GM12878 (cell line): ENCODE data around the gene SIDT2. TPM values are rescaled to one million over a fixed set of nuclear protein-coding genes. Genes with fewer than 3 reads are reported as not detected.

Experiments used
- CHD2 ChIP-seq: IDR thresholded peaks from 2 replicates; pipeline ENCODE4 v1.6.1; 2011; ENCODE audit warnings: low read depth, low read length, improper control_type of control experiment, borderline replicate concordance
- CREM ChIP-seq: IDR thresholded peaks from 2 replicates; pipeline ENCODE4 v1.6.1; 2014; ENCODE audit warnings: antibody characterized with exemption, low read depth
- EZH2 ChIP-seq: IDR thresholded peaks from 2 replicates; pipeline ENCODE4 v1.6.1; 2012; ENCODE audit warnings: low read depth, mild to moderate bottlenecking, control low read depth, inconsistent platforms, low read length, borderline replicate concordance; ENCODE audit not compliant: control insufficient read depth
- GABPA ChIP-seq: IDR thresholded peaks from 2 replicates; pipeline ENCODE4 v1.6.1; 2014; ENCODE audit warnings: antibody characterized with exemption, low read depth, mild to moderate bottlenecking, inconsistent platforms
- KLF5 ChIP-seq: fragments of 450-650 bp; IDR thresholded peaks from 2 replicates; pipeline ENCODE4 v1.6.1; 2014; ENCODE audit warnings: mild to moderate bottlenecking; ENCODE audit not compliant: partially characterized antibody
- MYC ChIP-seq: IDR thresholded peaks from 2 replicates; pipeline ENCODE4 v1.6.1; 2011; ENCODE audit warnings: mild to moderate bottlenecking, low read length, moderate library complexity, inconsistent platforms; ENCODE audit not compliant: insufficient read depth, insufficient replicate concordance, insufficient read length, severe bottlenecking
- PAX5 ChIP-seq: IDR thresholded peaks from 2 replicates; pipeline ENCODE4 v1.6.1; 2011; ENCODE audit warnings: low read depth, low read length, borderline replicate concordance
- RAD21 ChIP-seq: IDR thresholded peaks from 2 replicates; pipeline ENCODE4 v1.6.1; 2011; ENCODE audit warnings: mild to moderate bottlenecking, low read depth, low read length, moderate library complexity; ENCODE audit not compliant: insufficient read depth
- RCOR1 ChIP-seq: conservative IDR thresholded peaks from 2 replicates; pipeline ENCODE4 v1.6.1; 2012; ENCODE audit warnings: low read depth, low read length, improper control_type of control experiment
- REST ChIP-seq: IDR thresholded peaks from 2 replicates; pipeline ENCODE4 v1.6.1; 2012; ENCODE audit warnings: mild to moderate bottlenecking, low read depth, low read length
- WRNIP1 ChIP-seq: IDR thresholded peaks from 2 replicates; pipeline ENCODE4 v1.6.1; 2011; ENCODE audit warnings: low read depth, low read length, improper control_type of control experiment, borderline replicate concordance
- polyA plus RNA-seq, 11 experiments: library from polyadenylated mRNA; depleted of rRNA in 4 of 11; unstranded in 6 of 11; stranded (reverse) in 5 of 11; fragments of >200 nt; fragmentation: Nextera tagmentation in 4 of 11; fragmentation: Illumina TruSeq in 1 of 11; extraction: Ambion mirVana in 4 of 11; extraction: Trizol in 1 of 11; gene quantifications; 1 replicate in 1 of 11; 2 replicates in 10 of 11; pipeline versions ENCODE4 v1.2.1 to v1.2.3, GENCODE V29; 2011 to 2016; ENCODE audit warnings: inconsistent platforms in 2 of 11, missing spikeins in 2 of 11, low read depth in 1 of 11
- total RNA-seq, 4 experiments: library from RNA; depleted of rRNA in 3 of 4; stranded (reverse); fragments of >200 nt in 3 of 4; fragmentation: Illumina TruSeq in 1 of 4; extraction: Trizol in 1 of 4; gene quantifications; 2 replicates each; pipeline versions ENCODE4 v1.2.1 to v1.2.3, GENCODE V29; 2013 to 2021
- TF ChIP-seq, protein P1 (sequence below): fragments of 450-650 bp; IDR thresholded peaks from 2 replicates; pipeline ENCODE4 v1.6.1; 2017; ENCODE audit warnings: mild to moderate bottlenecking
- TF ChIP-seq, protein P2 (sequence below): fragments of 450-650 bp; IDR thresholded peaks from 2 replicates; pipeline ENCODE4 v1.6.1; 2016; ENCODE audit warnings: mild to moderate bottlenecking
- TF ChIP-seq, protein P3 (sequence below): fragments of 450-650 bp; IDR thresholded peaks from 2 replicates; pipeline ENCODE4 v1.6.1; 2017; ENCODE audit warnings: antibody characterized with exemption, mild to moderate bottlenecking, moderate library complexity

The SIDT2 gene
- total and polyA plus RNA-seq, 10 of the 15 experiments (the other 5 are each of a cell fraction or from before 2014, with no cell fraction given): 4.9 to 23.9 (median 10.3) TPM

DNA sequence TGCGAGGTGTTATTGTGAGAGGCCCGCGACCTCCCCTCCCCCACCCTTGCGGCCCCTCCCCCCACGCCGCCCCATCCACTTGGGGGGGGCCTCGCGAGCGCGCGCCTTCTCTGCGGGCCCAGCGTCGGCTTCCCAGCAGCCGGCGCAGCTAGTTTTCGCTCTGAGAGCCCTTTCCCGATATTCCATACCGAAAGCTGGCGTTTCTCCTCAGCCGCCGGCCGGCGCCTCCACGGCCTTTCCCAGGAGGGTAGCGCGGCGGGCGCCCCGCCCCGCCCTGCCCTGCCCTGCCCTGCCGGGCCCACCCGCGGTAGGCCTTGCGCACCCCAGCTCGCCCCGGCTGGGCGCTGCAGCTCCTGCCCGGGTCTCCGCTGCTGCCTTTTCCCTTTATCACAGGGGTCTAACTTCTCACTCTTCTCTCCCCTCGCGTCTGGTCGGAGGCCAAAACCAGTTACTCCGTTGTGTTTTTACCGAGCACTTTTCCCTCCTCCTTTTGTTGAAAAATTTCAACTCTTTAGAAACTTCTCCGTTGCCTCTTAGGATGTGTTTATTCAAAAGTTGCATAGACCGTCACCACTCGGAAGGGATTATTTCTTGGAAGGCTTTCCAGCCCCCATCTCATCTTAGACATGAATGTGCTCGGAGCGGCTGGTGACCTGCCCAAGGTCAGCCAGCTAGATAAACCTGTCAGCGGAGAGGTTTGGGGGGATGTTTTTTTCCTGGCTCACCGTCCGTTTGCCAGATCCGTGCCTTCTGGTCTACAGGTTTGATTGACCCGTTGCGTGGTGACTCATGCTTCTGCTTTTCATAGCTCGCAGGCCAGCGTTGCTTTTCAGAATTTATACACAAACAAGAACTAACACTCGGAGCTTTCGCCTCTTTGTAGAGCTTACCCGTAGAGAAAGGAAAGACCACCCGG, 33.8 kb upstream of the SIDT2 start (continued):
- TF ChIP-seq, protein P1, sequence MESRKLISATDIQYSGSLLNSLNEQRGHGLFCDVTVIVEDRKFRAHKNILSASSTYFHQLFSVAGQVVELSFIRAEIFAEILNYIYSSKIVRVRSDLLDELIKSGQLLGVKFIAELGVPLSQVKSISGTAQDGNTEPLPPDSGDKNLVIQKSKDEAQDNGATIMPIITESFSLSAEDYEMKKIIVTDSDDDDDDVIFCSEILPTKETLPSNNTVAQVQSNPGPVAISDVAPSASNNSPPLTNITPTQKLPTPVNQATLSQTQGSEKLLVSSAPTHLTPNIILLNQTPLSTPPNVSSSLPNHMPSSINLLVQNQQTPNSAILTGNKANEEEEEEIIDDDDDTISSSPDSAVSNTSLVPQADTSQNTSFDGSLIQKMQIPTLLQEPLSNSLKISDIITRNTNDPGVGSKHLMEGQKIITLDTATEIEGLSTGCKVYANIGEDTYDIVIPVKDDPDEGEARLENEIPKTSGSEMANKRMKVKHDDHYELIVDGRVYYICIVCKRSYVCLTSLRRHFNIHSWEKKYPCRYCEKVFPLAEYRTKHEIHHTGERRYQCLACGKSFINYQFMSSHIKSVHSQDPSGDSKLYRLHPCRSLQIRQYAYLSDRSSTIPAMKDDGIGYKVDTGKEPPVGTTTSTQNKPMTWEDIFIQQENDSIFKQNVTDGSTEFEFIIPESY: no peak
- TF ChIP-seq WRNIP1 (no peak), RAD21 (no peak), RCOR1 (no peak), MYC (no peak), CREM (no peak), GABPA (no peak), CHD2 (peak; percentile 4; the same call in 1 of the 2 replicates), EZH2 (no peak), PAX5 (no peak), REST (no peak), KLF5 (peak; percentile 25)
- TF ChIP-seq, protein P2, sequence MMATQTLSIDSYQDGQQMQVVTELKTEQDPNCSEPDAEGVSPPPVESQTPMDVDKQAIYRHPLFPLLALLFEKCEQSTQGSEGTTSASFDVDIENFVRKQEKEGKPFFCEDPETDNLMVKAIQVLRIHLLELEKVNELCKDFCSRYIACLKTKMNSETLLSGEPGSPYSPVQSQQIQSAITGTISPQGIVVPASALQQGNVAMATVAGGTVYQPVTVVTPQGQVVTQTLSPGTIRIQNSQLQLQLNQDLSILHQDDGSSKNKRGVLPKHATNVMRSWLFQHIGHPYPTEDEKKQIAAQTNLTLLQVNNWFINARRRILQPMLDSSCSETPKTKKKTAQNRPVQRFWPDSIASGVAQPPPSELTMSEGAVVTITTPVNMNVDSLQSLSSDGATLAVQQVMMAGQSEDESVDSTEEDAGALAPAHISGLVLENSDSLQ: peak; percentile 92
- TF ChIP-seq, protein P3, sequence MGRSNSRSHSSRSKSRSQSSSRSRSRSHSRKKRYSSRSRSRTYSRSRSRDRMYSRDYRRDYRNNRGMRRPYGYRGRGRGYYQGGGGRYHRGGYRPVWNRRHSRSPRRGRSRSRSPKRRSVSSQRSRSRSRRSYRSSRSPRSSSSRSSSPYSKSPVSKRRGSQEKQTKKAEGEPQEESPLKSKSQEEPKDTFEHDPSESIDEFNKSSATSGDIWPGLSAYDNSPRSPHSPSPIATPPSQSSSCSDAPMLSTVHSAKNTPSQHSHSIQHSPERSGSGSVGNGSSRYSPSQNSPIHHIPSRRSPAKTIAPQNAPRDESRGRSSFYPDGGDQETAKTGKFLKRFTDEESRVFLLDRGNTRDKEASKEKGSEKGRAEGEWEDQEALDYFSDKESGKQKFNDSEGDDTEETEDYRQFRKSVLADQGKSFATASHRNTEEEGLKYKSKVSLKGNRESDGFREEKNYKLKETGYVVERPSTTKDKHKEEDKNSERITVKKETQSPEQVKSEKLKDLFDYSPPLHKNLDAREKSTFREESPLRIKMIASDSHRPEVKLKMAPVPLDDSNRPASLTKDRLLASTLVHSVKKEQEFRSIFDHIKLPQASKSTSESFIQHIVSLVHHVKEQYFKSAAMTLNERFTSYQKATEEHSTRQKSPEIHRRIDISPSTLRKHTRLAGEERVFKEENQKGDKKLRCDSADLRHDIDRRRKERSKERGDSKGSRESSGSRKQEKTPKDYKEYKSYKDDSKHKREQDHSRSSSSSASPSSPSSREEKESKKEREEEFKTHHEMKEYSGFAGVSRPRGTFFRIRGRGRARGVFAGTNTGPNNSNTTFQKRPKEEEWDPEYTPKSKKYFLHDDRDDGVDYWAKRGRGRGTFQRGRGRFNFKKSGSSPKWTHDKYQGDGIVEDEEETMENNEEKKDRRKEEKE: no peak
